HG02870 (cell line): ENCODE results near the gene TEX30.

ENCODE experiments used
- ATAC-seq: cut with Tn5 transposase; IDR thresholded peaks from one replicate; pipeline ENCODE4 v1.9.1; 2021; ENCODE audit warnings: mild to moderate bottlenecking, moderate library complexity; ENCODE audit not compliant: unreplicated experiment

Gene TEX30

DNA sequence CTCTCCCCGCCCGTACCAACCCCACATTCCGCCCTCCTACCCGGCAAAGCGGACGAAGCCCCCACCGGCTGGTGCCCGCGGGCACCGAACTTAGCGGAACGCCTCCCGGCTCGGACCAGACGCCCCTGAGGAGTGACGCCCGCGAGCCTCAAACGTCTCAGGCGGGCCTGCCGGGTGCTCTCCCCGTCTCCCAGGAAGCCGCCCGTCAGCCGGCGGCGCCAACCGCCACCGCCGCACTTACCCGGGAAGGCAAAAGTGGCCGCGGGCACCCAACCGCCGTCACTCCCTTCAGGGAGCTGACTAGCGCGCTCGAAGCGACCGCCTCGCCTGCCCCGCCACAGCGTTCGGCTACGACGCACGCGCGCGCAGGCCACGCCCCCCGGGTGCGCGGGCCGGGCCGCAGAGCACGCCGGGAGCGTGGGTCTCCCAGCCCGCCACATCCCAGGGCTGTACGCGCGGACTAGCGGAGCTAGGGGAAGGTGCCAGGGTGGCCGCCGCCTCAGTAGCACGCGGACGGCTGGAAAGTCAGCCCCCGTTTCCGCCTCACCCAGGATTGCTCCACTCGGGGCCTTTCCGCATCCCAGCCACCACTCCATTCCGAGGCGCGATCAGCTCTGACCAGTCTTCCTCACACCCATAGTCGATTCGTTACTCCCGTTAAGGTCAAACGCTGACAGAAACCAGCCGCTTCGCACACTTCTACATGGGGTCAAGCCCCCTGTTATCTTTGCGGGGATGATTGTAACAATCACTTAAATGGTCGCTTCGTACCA is at the start of gene TEX30:
TSS of gene TEX30 (minus strand) at position 346 of the 773 bp plus-strand sequence. CDS start 3,760 bp downstream, outside the sequence.
- peak; percentile 88 for ATAC-seq

GRCh38 chr13:102817907-102818306 is 44.3 kb upstream of the TEX30 start:
- ATAC-seq, result no peak

- no peak for ATAC-seq
Observed at GRCh38 chr13:102817241-102817640, 43.7 kb upstream of the TEX30 start.

- ATAC-seq, result no peak
Observed at GRCh38 chr13:102816708-102817107, 43.1 kb upstream of the TEX30 start.

DNA sequence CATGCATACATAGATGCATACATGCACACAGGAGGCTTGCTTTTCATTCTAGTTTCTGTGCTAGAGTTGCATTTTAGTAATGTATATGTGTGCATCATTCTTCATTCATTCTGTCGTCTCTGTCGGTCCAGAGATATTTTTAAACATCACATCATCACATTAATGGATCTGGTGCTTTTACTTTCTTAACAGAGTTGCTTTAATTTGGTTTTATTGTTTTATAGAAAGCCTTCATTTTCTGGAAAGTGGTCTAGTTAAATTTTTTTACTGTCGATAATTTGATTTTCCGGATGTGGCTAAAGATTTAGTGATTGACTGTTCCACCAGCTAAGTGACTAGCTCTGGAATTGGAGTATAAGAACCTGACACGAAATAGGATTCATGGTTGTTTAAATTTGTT is 42.2 kb upstream of the TEX30 start:
- no peak for ATAC-seq

GRCh38 chr13:102814793-102815192 is 41.2 kb upstream of the TEX30 start:
- ATAC-seq, result no peak

DNA sequence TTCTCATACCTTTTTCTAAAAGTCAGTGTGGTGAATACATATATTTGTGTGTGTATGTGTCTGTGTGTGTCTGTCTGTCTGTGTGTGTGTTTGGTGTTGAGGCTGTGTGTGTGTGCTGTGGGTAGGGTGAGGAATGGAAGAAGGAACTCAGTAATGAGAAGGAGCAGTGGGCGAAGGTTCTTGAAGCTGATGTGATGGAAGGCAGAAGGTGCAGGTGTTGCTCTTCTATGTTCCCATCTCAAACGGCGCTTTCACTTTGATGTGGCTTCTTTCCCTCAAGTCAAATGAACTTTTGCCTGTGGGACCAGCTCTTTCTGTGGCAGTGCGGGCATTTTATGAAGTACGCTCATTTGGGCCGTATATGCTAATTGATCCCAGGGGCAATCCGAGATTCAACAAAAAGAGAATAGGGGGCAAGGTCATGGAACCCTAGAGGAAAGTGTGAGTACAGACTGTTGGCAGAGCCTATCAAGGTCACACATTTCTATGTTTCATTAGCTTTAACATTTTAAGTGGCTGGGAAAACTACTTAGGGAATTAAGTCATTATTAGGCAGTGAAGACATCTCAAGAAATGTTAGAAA is 40.5 kb upstream of the TEX30 start:
- peak; percentile 93 for ATAC-seq

DNA sequence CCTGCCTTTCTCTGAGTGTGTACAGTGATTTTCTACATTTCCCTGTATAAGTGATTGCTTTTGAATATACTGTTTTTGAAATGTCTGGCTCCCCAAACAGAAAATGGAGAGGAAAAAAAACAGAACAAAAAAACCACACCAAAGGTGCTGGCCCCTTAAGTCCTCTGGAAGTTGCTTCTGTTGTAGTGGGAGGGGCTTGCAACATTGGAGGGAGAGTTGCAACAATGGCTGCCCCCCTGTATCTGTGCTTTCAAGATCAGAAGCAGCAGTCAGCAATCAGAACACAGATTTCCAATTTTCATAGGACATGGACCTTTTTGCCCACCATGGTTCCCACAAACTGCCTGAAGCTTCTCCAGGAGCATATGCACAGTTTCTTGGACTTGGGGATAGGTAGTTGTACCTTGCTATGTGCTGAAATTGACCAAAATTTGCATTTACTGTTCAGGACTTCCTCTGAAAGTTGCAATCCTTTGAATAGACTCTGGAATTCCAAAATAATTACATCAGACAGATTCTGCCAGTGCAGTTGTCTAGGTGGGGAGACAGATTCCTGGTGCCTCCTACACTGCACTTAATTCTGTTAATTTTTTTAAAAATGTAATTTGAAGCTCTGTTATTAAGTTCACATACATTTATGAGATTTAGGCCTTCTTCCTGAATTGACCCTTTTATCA is 39.2 kb upstream of the TEX30 start:
- no peak for ATAC-seq

- no peak for ATAC-seq
Observed at GRCh38 chr13:102807699-102808098, 34.1 kb upstream of the TEX30 start.

- ATAC-seq, result no peak
Observed at GRCh38 chr13:102805680-102806079, 32.1 kb upstream of the TEX30 start.

DNA sequence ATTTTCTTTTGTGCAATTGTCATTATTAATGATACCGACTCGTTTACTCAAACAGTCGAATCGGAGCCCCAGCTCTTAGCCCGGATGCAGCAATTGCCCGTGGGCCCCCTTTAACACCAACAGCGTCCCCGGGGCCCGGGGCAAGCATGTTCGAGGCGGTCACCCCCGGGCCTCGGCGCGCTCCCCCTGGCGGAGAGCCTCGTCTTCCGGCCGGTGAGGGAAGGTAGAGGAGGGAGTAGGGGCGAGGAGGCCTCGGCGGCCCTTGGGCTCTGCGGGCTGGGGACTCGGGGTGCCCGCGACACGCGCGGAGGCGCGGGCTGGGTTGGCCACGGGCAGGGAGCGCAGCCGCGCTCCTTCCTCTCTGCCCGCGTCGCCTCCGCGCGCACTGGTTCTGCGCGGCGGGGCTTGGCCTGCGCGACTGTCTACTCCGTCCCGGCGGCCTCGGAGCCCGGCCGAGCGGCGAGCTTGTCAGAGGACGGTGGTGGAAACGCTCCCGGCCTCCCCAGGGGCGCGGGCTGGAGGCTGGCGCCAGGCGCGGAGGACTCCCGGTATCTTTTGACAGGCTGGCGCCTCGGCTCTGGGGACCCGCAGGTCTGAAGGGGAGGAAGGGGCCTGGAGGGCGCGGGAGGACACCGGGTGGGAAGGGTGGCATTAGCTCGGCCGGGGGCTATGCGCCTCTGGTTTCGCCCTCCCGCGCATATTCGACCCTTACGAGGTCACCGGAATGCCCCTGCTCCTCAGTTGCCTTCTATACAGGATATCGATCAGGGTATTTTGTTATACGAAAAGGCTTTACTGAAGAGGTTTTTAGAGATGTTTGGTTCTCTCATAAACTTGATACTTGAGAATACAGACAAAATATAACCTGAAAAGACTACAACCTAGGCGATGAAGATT is 26.8 kb upstream of the TEX30 start:
- peak; percentile 67 for ATAC-seq

- peak; percentile 3 for ATAC-seq
Observed at GRCh38 chr13:102799426-102800144, 26.0 kb upstream of the TEX30 start.

DNA sequence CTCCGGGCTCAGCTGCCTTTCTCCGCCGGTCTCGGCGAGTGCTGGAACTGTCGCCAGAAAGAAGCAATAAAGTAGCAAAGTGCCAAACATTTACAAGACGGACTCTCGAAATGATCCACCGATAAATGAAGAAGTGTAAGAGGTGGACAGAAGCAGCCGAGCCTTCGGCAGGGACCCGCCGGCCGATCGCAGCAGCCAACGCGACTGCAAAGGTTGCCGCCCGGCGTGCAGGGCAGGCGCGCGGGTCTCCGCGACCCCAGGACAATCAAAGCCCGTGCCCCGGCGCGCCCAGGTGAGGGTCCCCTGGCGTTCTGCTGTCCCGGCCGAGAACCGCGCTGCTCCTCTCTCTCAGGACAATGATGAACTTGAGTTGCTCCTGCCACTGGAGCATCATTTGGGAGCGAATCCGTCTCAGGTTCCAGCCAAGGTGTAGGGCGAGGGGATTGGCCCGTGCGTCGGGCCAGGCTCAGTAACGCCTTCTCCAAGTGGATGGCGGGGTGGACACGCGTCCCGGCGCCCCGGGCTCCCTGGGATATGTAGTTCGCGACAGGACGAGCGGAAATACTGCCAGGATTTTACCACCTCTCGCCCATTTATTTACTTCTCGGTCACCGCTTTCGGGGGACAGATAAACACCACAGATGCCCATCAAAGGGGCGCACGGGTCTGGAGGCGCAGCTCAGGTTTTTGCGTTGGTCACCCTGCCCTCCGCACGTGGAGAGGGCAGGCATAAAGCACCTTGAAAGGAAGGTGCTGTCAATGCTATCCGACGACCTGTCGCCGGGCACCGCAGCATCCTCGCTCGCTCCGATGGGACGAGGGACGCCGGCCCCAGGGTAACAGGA is 25.2 kb upstream of the TEX30 start, which contains the start of the genes BIVM and POGLUT2:
TSS of gene BIVM (plus strand) at position 539 of the 845 bp plus-strand sequence. CDS start 8,149 bp downstream, outside the sequence.
TSS of gene POGLUT2 (minus strand) at position 396 of the 845 bp plus-strand sequence. CDS start at position 90, 306 bp downstream.
- peak; percentile 78 for ATAC-seq

GRCh38 chr13:102793611-102794355 is 20.2 kb upstream of the TEX30 start:
- no peak for ATAC-seq

DNA sequence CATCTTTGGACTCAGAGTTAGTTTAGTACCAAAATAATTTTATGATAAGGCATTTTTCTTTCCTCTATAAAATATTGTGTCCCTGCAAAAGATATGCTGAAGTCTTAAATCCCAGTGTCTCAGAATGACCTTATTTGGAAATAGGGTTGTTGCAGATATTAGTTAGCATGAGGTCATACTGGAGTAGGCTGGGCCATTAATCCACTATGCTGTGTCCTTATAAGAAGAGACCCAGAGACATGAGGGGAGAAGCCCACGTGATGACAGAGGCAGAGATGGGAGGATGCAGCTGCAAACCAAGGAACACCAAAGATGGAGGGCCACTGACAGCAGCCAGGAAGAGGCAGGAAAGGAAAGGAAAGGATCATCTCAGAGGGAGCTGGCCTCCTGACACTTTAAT is 18.8 kb upstream of the TEX30 start:
- ATAC-seq, result no peak

- no peak for ATAC-seq
Observed at GRCh38 chr13:102788683-102789082, 15.1 kb upstream of the TEX30 start.

DNA sequence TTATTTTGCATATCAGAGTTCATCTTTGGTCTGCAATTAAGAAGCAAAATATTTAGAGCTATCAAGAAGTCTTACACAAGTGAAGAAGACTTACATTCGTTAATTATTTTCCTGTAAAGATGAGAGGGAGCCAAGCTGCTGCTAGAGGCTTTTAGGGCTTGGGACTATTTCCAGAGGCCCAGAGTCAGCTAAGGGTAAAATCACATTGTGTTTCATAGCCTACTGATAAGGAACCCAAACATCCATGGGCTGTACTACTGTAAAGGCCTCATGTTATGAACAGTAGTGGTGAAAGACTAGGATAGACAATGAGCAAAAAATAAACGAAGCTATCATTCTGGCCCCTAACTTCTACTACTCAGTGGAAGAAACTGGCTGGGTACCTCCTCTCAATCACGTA is 10.9 kb upstream of the TEX30 start:
- no peak for ATAC-seq

DNA sequence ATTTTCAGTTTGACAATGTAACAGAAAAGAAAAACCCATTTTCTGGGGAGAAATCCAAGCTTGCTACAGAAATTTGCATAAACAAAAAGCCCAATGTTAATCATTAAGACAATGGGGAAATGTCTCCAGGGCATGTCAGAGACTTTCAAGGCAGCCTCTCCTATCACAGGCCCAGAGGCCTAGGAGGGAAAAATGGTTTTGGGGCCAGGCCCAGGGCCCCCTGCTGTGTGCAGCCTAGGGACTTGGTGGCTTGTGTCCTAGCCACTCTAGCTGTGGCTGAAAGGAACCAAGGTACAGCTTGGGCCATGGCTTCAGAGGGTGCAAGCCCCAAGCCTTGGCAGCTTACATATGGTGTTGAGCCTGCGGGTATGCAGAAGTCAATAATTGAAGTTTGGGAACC is 8.0 kb upstream of the TEX30 start:
- ATAC-seq, result no peak
